Fibroblast of lung (primary cell): ENCODE data around the gene SSH2.

Experiments used
- EZH2 ChIP-seq: IDR thresholded peaks from 2 replicates; pipeline ENCODE4 v1.5.1; 2012; ENCODE audit warnings: low read length, control low read depth, mild to moderate bottlenecking; ENCODE audit errors: missing control alignments
- TF ChIP-seq, protein P1 (sequence below), 2 donors: IDR thresholded peaks in 1 of 2; conservative IDR thresholded peaks in 1 of 2; 1 replicate in 1 of 2; 2 replicates in 1 of 2; pipeline ENCODE4 v1.5.1; 2011 to 2012; ENCODE audit warnings: low read length in 2 of 2, control low read depth in 1 of 2, inconsistent platforms in 1 of 2, low read depth in 1 of 2, mild to moderate bottlenecking in 1 of 2

DNA sequence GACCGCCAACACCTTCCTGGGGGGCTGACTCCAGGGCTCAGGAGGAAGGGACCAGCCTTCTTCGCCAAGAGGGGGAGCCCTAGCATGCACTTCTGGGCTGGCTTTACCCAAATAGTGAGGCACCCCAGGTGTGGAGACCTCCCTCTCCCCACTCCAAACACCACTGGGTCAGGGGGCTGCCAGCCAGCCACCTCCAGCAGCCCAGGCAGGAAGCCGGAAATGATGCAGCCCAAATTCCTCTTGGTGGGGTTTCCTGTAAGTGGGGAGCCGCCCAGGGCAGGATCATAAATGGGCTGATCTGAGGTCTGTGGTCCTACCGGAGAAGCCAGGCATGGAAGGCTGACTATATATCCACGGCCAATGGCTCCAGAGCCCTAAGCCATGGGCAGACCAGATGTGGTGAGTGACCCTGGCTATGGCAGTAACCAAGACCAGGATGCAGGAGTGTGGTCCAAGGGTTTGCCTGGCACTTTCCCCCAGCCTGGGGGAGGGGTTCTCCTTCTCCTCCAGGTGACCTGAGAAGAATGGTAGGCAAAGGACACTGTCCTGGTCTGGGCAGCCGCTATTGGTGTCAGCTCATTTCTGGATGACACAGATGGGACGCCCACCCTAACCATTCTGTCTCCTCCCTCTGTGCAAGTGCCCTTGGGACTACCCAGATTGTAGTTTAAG lies 344.8 kb downstream of the SSH2 start:
- TF ChIP-seq, protein P1, sequence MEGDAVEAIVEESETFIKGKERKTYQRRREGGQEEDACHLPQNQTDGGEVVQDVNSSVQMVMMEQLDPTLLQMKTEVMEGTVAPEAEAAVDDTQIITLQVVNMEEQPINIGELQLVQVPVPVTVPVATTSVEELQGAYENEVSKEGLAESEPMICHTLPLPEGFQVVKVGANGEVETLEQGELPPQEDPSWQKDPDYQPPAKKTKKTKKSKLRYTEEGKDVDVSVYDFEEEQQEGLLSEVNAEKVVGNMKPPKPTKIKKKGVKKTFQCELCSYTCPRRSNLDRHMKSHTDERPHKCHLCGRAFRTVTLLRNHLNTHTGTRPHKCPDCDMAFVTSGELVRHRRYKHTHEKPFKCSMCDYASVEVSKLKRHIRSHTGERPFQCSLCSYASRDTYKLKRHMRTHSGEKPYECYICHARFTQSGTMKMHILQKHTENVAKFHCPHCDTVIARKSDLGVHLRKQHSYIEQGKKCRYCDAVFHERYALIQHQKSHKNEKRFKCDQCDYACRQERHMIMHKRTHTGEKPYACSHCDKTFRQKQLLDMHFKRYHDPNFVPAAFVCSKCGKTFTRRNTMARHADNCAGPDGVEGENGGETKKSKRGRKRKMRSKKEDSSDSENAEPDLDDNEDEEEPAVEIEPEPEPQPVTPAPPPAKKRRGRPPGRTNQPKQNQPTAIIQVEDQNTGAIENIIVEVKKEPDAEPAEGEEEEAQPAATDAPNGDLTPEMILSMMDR (conservative IDR thresholded peaks at IDR 0.05 in 1 of 2, IDR thresholded peaks at IDR 0.05 in 1 of 2; ENCODE audit: low read depth in 1 of 2, low read length in 2 of 2): peak in 1 of 2 donors; percentile 36
- TF ChIP-seq EZH2: no peak
